Activated T-cell treated with anti-CD3 and anti-CD28 coated beads, Interleukin-2, amount 50 U/mL, for 48 hours (primary cell): ENCODE measurements around the gene GJA4.
"Not testable (repeated sequence)": the region's sequence is repeated elsewhere in the genome, so short reads cannot be mapped to it uniquely, and the experiment has no call there.

Experiments
- DNase-seq, 2 experiments: peaks; one replicate each; pipeline ENCODE4 v3.0.0-alpha.2; 2020

GJA4 gene

GRCh38 chr1:34770891-34771504 is 21.8 kb upstream of the GJA4 start:
- no peak for DNase-seq

GRCh38 chr1:34771573-34772371 is 21.0 kb upstream of the GJA4 start:
- DNase-seq = no peak

- DNase-seq = not testable (repeated sequence)
Measured at GRCh38 chr1:34773114-34773513, 19.7 kb upstream of the GJA4 start.

GRCh38 chr1:34774957-34775356 is 17.8 kb upstream of the GJA4 start:
- no peak for DNase-seq

GRCh38 chr1:34776911-34777310 is 15.9 kb upstream of the GJA4 start:
- DNase-seq = no peak

GRCh38 chr1:34777519-34778321 is 15.1 kb upstream of the GJA4 start:
- no peak for DNase-seq

GRCh38 chr1:34778381-34778780 is 14.4 kb upstream of the GJA4 start:
- DNase-seq = no peak

- no peak for DNase-seq
Measured at GRCh38 chr1:34779005-34779404, 13.8 kb upstream of the GJA4 start.

GRCh38 chr1:34779526-34779925 is 13.3 kb upstream of the GJA4 start:
- DNase-seq = no peak

GRCh38 chr1:34779962-34780361 is 12.8 kb upstream of the GJA4 start:
- DNase-seq = no peak

- DNase-seq = no peak
Measured at GRCh38 chr1:34780528-34780927, 12.3 kb upstream of the GJA4 start.

- DNase-seq = no peak
Measured at GRCh38 chr1:34781071-34781843, 11.5 kb upstream of the GJA4 start, which contains the start of gene GJB3. Gene GJB3 (plus strand): TSS chr1:34781214. CDS start chr1:34784763, 3,549 bp downstream.

GRCh38 chr1:34781844-34782391 is 10.9 kb upstream of the GJA4 start:
- DNase-seq = no peak

- no peak for DNase-seq
Measured at GRCh38 chr1:34784751-34785221, 8.0 kb upstream of the GJA4 start.

GRCh38 chr1:34785231-34785874 is 7.4 kb upstream of the GJA4 start:
- DNase-seq = no peak

GRCh38 chr1:34785875-34786470 is 6.8 kb upstream of the GJA4 start:
- no peak for DNase-seq

- peak; percentile 71 to 79 for DNase-seq
Measured at GRCh38 chr1:34786521-34787325, 6.1 kb upstream of the GJA4 start.

GRCh38 chr1:34787461-34788420 is 5.1 kb upstream of the GJA4 start:
- no peak for DNase-seq

GRCh38 chr1:34790985-34791384 is 1.8 kb upstream of the GJA4 start:
- no peak for DNase-seq
